Activated CD8-positive, alpha-beta memory T cell treated with anti-CD3 and anti-CD28 coated beads, Interleukin-2, amount 50 U/mL, for 24 hours (primary cell): Measurements from ENCODE around the gene GPRC5B.

Experiments used
- DNase-seq: peaks from one replicate; pipeline ENCODE4 v3.0.0-alpha.2; 2020; ENCODE audit errors: extremely low read depth

The GPRC5B gene

DNA sequence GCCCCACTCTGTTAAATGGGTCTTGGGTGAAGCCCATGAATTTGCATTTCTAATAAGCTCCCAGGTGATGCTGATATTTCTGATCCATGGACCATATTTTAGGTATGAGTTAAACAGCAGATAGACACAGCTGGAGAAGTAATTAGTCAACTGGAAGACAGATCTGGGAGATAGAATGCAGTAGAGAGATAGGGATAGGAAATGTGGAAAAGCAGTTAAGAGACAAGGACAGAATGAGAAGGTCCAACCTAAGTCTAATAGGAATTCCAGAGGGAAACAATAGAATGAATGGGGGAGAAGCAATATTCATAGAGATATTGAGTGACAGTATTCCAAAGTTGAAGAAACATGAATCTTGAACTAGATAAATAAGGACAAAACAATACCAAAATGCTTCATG lies 71.7 kb downstream of the GPRC5B start:
- no peak for DNase-seq

DNA sequence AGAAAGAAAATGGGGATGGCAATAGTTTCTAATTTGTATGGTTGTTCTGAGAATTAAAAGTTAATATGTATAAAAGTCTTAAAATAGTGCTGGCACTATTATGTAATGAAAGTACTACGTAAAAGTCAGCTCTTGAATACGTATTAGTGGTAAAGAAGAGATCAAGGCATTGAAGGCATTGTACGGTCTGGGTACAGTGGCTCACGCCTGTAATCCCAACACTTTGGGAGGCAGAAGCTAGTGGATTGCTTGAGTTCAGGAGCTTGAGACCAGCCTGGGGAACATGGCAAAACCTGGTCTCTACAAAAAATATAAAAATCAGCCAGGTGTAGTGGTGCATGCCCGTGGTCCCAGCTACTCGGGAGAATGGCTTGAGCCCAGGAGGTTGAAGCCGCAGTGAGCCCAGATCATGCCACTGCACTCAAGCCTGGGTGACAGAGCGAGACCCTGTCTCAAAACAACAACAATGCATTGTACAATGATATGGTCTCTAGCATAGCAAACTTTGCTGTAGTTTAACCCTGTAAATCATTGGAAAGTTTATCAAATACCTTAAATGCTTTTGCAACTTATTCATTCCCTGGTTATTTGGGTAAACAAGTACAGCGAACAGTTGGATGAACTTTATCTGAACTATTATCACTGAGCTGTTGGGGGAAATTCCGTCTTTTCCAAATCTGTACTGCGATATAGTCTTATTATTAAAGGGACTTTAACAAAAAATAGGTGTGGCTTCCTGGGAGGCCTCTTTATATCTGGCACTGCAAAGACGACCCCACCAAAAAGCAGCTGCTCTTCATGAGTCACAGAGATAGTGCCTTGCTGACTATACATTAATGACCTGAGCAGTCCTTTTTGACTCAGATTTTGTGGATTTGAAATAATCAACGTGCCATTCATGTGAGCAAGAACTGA lies 73.6 kb downstream of the GPRC5B start:
- no peak for DNase-seq

DNA sequence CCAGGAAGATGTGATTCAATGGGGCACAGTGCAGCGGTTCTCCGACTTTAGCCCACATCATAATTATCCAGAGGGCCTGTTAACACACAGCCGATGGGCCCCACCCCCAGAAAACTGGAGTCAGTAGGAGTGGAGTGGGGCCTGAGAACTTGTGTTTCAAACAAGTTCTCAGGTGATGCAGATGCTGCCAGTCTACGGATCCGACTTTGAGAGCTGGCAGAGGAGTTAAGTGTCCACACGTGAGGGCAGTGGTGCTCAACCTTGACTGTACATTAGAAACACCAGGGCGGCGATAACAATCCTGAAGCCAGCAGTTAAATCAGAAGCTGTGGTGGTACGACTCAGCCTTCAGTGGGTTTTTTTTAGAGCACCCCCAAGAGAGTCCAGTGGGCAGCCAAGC lies 75.0 kb downstream of the GPRC5B start:
- DNase-seq: no peak

DNA sequence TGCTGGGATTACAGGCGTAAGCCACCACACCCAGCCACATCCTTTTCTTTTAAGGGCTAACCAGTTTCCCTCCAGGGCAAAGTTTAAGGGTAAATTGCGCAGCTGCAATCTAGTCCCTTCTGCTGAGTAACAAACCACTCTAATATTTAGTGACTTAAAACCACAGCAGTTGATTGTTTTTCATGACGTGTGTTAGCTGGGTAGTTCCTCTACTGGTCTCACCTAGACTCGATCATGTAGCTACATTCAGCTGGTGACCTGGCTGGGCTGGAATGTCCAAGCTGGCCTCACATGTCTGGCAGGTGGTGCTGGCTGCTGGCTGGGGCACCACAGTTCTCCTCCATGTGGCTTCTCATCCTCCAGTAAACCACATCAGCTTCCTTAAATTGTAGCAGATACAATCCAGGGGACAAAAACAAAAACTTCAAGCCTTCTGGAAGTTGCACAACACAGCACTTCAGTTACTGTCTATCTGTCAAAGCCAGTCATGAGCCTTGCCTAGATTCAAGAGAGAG lies 75.5 kb downstream of the GPRC5B start:
- DNase-seq: no peak

DNA sequence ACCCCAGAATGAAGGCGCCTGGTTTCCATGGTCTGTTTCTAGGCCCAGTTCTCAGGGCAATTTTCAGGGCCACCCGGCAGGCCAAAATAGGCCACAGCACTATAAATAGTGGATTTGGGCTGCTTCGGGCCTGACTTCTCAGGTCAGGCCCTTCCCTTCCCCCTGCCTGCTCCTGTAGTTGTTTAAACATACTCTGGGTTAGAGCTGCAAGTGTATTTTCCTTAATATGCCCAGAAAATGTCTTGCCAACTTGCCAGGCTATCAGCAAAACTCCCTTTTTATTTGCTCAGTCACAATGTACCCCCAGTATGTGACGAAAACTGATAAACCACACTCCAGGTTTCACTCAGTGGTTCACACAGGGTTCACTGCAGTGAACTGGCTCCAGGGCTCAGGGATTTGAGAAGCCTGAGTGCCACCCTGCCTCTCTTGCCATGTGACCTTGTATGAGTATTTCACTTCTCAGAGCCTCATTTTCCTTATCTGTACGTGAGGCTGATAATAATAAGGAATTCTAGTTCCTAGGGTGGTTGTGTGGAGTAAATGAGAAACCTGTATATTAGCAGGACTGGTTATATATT lies 76.5 kb downstream of the GPRC5B start:
- DNase-seq: no peak
